ENCODE data around the gene FGD3. TPM values are rescaled to one million over a fixed set of nuclear protein-coding genes. Genes with fewer than 3 reads are reported as not detected.

The FGD3 gene
- total RNA-seq, 1 donor from 2014 or later: 0.09 TPM

DNA sequence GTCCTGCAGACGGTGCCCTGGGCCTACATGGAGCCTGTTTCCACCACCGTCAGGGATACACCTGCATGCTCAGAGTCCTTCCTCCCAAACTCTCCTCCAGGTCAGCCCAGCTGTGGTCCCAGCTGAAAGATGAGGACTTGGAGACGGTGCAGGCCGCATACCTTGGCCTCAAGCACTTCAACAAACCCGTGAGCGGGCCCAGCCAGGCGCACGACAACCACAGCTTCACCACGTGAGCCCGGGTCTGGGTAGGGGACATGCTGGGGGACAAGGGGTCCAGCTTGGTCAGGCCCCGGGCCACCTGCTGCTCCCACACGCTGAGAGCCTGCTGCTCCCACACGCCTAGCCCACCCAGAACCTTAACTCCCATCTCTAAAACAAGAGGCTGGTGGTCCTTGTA is 132.0 kb downstream of the FGD3 start:
- no peak overlapping the region for H3K9ac ChIP-seq (ENCODE audit: low read length)
- Mint-ChIP-seq H3K36me3 (ENCODE audit: low read depth, unreplicated experiment) (no peaks in the 10 kb centered on the region), H3K4me1 (ENCODE audit: low read depth, unreplicated experiment) (no peaks in the 10 kb centered on the region), H3K9me3 (ENCODE audit: unreplicated experiment) (no peaks in the 10 kb centered on the region), H3K4me3 (ENCODE audit: unreplicated experiment) (no peak overlapping the region), H3K27me3 (ENCODE audit: low read depth, unreplicated experiment) (peaks cover 11% of the 10 kb centered on the region), H3K27ac (ENCODE audit: unreplicated experiment) (no peak overlapping the region)
- peaks cover 5% of the 10 kb centered on the region for H3K4me1 ChIP-seq (ENCODE audit: insufficient read depth, low read length)
- H3K9me3 ChIP-seq (ENCODE audit: insufficient read depth, low read depth, low read length): no peaks in the 10 kb centered on the region
- no peaks in the 10 kb centered on the region for H3K27me3 ChIP-seq (ENCODE audit: insufficient read depth, low read length)
- no peaks in the 10 kb centered on the region for H3K36me3 ChIP-seq (ENCODE audit: insufficient read depth, low read length)
- no peaks in the 10 kb centered on the region for H3K79me2 ChIP-seq (ENCODE audit: insufficient read depth, low read length)
- no peak overlapping the region for H2AFZ ChIP-seq (ENCODE audit: low read depth, low read length)
- no peak overlapping the region for H3K4me2 ChIP-seq (ENCODE audit: low read length)
- no peak overlapping the region for H3K4me3 ChIP-seq (ENCODE audit: insufficient read depth, low read depth, low read length)
- TF ChIP-seq EZH2 (IDR thresholded peaks at IDR 0.05; ENCODE audit: insufficient read depth, low read length): no peak
- TF ChIP-seq, protein P1, sequence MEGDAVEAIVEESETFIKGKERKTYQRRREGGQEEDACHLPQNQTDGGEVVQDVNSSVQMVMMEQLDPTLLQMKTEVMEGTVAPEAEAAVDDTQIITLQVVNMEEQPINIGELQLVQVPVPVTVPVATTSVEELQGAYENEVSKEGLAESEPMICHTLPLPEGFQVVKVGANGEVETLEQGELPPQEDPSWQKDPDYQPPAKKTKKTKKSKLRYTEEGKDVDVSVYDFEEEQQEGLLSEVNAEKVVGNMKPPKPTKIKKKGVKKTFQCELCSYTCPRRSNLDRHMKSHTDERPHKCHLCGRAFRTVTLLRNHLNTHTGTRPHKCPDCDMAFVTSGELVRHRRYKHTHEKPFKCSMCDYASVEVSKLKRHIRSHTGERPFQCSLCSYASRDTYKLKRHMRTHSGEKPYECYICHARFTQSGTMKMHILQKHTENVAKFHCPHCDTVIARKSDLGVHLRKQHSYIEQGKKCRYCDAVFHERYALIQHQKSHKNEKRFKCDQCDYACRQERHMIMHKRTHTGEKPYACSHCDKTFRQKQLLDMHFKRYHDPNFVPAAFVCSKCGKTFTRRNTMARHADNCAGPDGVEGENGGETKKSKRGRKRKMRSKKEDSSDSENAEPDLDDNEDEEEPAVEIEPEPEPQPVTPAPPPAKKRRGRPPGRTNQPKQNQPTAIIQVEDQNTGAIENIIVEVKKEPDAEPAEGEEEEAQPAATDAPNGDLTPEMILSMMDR (IDR thresholded peaks at IDR 0.05; ENCODE audit: insufficient read depth, low read depth, low read length): no peak
- H4K20me1 ChIP-seq (ENCODE audit: insufficient read depth, low read length): no peaks in the 10 kb centered on the region
- no peak overlapping the region for H3K27ac ChIP-seq (ENCODE audit: low read depth, low read length)
- FAIRE-seq (no peak), DNase-seq (ENCODE audit: low read depth) (no peak)

DNA sequence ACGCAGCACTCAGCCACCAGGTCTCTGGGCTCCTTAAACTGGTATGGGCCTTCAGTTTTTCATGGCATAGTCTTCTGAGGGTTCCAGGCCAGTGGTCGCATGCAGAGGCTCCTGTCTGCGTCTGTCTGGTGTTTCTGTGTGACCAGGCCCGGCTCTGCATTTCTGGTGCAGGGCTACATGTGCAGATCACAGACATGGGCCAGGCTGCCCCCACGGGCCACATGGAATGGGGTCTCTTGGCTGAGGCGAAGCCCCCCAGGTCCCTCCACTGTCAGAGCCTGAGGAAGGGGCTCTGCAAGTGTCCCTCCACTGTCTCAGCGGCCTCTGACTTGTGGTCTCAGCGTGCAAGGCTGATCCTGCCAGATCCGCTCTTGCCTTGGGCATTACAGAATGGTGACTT is 133.1 kb downstream of the FGD3 start:
- no peaks in the 10 kb centered on the region for H3K36me3 ChIP-seq (ENCODE audit: insufficient read depth, low read length)
- Mint-ChIP-seq H3K27ac (ENCODE audit: unreplicated experiment) (no peak overlapping the region), H3K27me3 (ENCODE audit: low read depth, unreplicated experiment) (peaks cover 7% of the 10 kb centered on the region), H3K4me1 (ENCODE audit: low read depth, unreplicated experiment) (no peaks in the 10 kb centered on the region), H3K36me3 (ENCODE audit: low read depth, unreplicated experiment) (no peaks in the 10 kb centered on the region), H3K9me3 (ENCODE audit: unreplicated experiment) (no peaks in the 10 kb centered on the region), H3K4me3 (ENCODE audit: unreplicated experiment) (no peak overlapping the region)
- TF ChIP-seq, protein P1 (IDR thresholded peaks at IDR 0.05; ENCODE audit: insufficient read depth, low read depth, low read length): no peak
- no peak for TF ChIP-seq EZH2 (IDR thresholded peaks at IDR 0.05; ENCODE audit: insufficient read depth, low read length)
- FAIRE-seq (no peak), DNase-seq (ENCODE audit: low read depth) (no peak)
- H4K20me1 ChIP-seq (ENCODE audit: insufficient read depth, low read length): no peaks in the 10 kb centered on the region
- H3K27me3 ChIP-seq (ENCODE audit: insufficient read depth, low read length): no peaks in the 10 kb centered on the region
- H3K4me3 ChIP-seq (ENCODE audit: insufficient read depth, low read depth, low read length): no peak overlapping the region
- no peak overlapping the region for H2AFZ ChIP-seq (ENCODE audit: low read depth, low read length)
- peaks cover 5% of the 10 kb centered on the region for H3K4me1 ChIP-seq (ENCODE audit: insufficient read depth, low read length)
- H3K27ac ChIP-seq (ENCODE audit: low read depth, low read length): no peak overlapping the region
- no peak overlapping the region for H3K4me2 ChIP-seq (ENCODE audit: low read length)
- no peaks in the 10 kb centered on the region for H3K9me3 ChIP-seq (ENCODE audit: insufficient read depth, low read depth, low read length)
- H3K79me2 ChIP-seq (ENCODE audit: insufficient read depth, low read length): no peaks in the 10 kb centered on the region
- no peak overlapping the region for H3K9ac ChIP-seq (ENCODE audit: low read length)

DNA sequence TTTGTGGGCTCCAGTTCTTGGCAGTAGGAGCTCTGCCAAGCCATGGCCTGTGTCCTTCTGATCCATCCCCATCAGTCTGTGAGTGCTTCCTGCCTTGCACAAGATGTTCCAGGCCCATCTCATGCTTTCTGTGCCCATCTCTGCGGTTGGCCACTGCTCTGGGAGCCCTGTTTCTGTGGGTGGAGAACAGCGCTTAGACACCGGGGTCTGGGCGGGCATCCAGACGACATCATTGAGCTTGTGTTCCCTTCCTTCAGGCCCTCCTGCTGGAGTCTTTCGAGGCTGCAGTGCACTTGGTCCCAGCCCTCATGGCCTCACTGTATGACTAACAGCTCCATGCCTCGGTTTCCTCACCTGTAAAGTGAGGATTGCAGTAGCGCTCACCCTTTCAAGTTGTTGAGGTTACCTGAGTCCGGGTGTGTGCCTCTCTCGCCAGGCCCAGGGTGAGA is 133.8 kb downstream of the FGD3 start:
- Histone ChIP-seq H4K20me1 (ENCODE audit: insufficient read depth, low read length) (no peaks in the 10 kb centered on the region), H3K4me3 (ENCODE audit: insufficient read depth, low read depth, low read length) (no peak overlapping the region), H3K9ac (ENCODE audit: low read length) (no peak overlapping the region), H3K36me3 (ENCODE audit: insufficient read depth, low read length) (no peaks in the 10 kb centered on the region), H3K9me3 (ENCODE audit: insufficient read depth, low read depth, low read length) (no peaks in the 10 kb centered on the region), H2AFZ (ENCODE audit: low read depth, low read length) (no peak overlapping the region), H3K27me3 (ENCODE audit: insufficient read depth, low read length) (no peaks in the 10 kb centered on the region), H3K27ac (ENCODE audit: low read depth, low read length) (no peak overlapping the region), H3K4me1 (ENCODE audit: insufficient read depth, low read length) (peaks cover 5% of the 10 kb centered on the region), H3K4me2 (ENCODE audit: low read length) (no peak overlapping the region), H3K79me2 (ENCODE audit: insufficient read depth, low read length) (no peaks in the 10 kb centered on the region)
- DNase-seq (ENCODE audit: low read depth) (peak; percentile 17), FAIRE-seq (no peak)
- Mint-ChIP-seq H3K4me3 (ENCODE audit: unreplicated experiment) (no peak overlapping the region), H3K36me3 (ENCODE audit: low read depth, unreplicated experiment) (no peaks in the 10 kb centered on the region), H3K4me1 (ENCODE audit: low read depth, unreplicated experiment) (no peaks in the 10 kb centered on the region), H3K27me3 (ENCODE audit: low read depth, unreplicated experiment) (peaks cover 7% of the 10 kb centered on the region), H3K27ac (ENCODE audit: unreplicated experiment) (no peak overlapping the region), H3K9me3 (ENCODE audit: unreplicated experiment) (no peaks in the 10 kb centered on the region)
- TF ChIP-seq EZH2 (IDR thresholded peaks at IDR 0.05; ENCODE audit: insufficient read depth, low read length): no peak
- TF ChIP-seq, protein P1 (IDR thresholded peaks at IDR 0.05; ENCODE audit: insufficient read depth, low read depth, low read length): no peak

Data from astrocyte (in vitro differentiated cells and primary cell).